H1 (cell line): ENCODE data around the gene SEC11A. TPM values are rescaled to one million over a fixed set of nuclear protein-coding genes. Genes with fewer than 3 reads are reported as not detected.

Source experiments
- BACH1 ChIP-seq: IDR thresholded peaks from 2 replicates; pipeline ENCODE4 v1.6.1; 2012; ENCODE audit warnings: low read length, improper control_type of control experiment
- BRCA1 ChIP-seq: IDR thresholded peaks from 2 replicates; pipeline ENCODE4 v1.6.1; 2012; ENCODE audit warnings: low read depth, low read length, improper control_type of control experiment
- CBX5 ChIP-seq: fragments of 300-800, 300-1000 bp; sonication (generic); IDR thresholded peaks from 2 replicates; pipeline ENCODE4 v1.7.1; 2016; ENCODE audit warnings: antibody characterized with exemption, low read length, low read depth
- CEBPB ChIP-seq: IDR thresholded peaks from 2 replicates; pipeline ENCODE4 v1.6.1; 2012; ENCODE audit warnings: low read depth, low read length
- CTBP2 ChIP-seq: IDR thresholded peaks from 2 replicates; pipeline ENCODE4 v1.7.0; 2011; ENCODE audit warnings: borderline replicate concordance, mild to moderate bottlenecking, moderate library complexity, mixed read lengths, low read length; ENCODE audit not compliant: insufficient read depth, insufficient read length
- EGR1 ChIP-seq: IDR thresholded peaks from 2 replicates; pipeline ENCODE4 v1.6.1; 2011; ENCODE audit warnings: low read depth, low read length, borderline replicate concordance
- EZH2 ChIP-seq: fragments of 200-600 bp; sonication (generic); IDR thresholded peaks from 2 replicates; pipeline ENCODE4 v1.7.1; 2012; ENCODE audit warnings: low read depth, mild to moderate bottlenecking, moderate library complexity, low read length, inconsistent platforms; ENCODE audit not compliant: severe bottlenecking
- FOSL1 ChIP-seq: IDR thresholded peaks from 2 replicates; pipeline ENCODE4 v1.6.1; 2011; ENCODE audit warnings: mild to moderate bottlenecking, low read depth, low read length, moderate library complexity; ENCODE audit not compliant: insufficient read depth
- HDAC6 ChIP-seq: IDR thresholded peaks from one replicate; pipeline ENCODE4 v1.7.1; 2012; ENCODE audit warnings: low read depth, mild to moderate bottlenecking, inconsistent platforms, low read length, moderate library complexity
- MAFK ChIP-seq: IDR thresholded peaks from 2 replicates; pipeline ENCODE4 v1.6.1; 2012; ENCODE audit warnings: low read depth, mild to moderate bottlenecking, improper control_type of control experiment, low read length
- NANOG ChIP-seq: IDR thresholded peaks from 2 replicates; pipeline ENCODE4 v1.6.1; 2011; ENCODE audit warnings: low read length, low read depth, mild to moderate bottlenecking, inconsistent platforms; ENCODE audit not compliant: insufficient read depth, poor library complexity, severe bottlenecking
- PHF8 ChIP-seq: fragments of 200-600 bp; sonication (generic); conservative IDR thresholded peaks from 2 replicates; pipeline ENCODE4 v1.7.1; 2012; ENCODE audit warnings: low read depth, mild to moderate bottlenecking, inconsistent platforms, low read length, moderate library complexity
- POLR2A ChIP-seq, 2 experiments: IDR thresholded peaks; 1 replicate in 1 of 2; 2 replicates in 1 of 2; pipeline ENCODE4 v1.6.1; 2011; ENCODE audit warnings: low read depth in 2 of 2, low read length in 2 of 2, mild to moderate bottlenecking in 2 of 2; ENCODE audit errors: control extremely low read depth in 1 of 2
- POLR2AphosphoS5 ChIP-seq: IDR thresholded peaks from 2 replicates; pipeline ENCODE4 v1.6.1; 2011; ENCODE audit warnings: low read depth, low read length
- POU5F1 ChIP-seq: IDR thresholded peaks from 2 replicates; pipeline ENCODE4 v1.6.1; 2011; ENCODE audit warnings: low read depth, mild to moderate bottlenecking, low read length, moderate library complexity
- RBBP5 ChIP-seq: IDR thresholded peaks from 2 replicates; pipeline ENCODE4 v1.7.1; 2012; ENCODE audit warnings: low read depth, mild to moderate bottlenecking, inconsistent platforms, low read length, moderate library complexity, borderline replicate concordance
- RNF2 ChIP-seq: fragments of 200-900, 300-1000 bp; sonication (generic); IDR thresholded peaks from 2 replicates; pipeline ENCODE4 v1.7.1; 2016; ENCODE audit warnings: borderline replicate concordance, low read depth, mild to moderate bottlenecking, antibody characterized with exemption, low read length; ENCODE audit not compliant: poor library complexity, severe bottlenecking; ENCODE audit errors: missing control alignments
- RXRA ChIP-seq: IDR thresholded peaks from 2 replicates; pipeline ENCODE4 v1.6.1; 2011; ENCODE audit warnings: low read depth, mild to moderate bottlenecking, low read length, moderate library complexity; ENCODE audit not compliant: insufficient read depth
- SAP30 ChIP-seq: fragments of 300-600 bp; sonication (generic); IDR thresholded peaks from 2 replicates; pipeline ENCODE4 v1.7.1; 2012; ENCODE audit warnings: low read length, moderate library complexity, mild to moderate bottlenecking, inconsistent platforms; ENCODE audit not compliant: insufficient read depth, insufficient replicate concordance
- SIRT6 ChIP-seq: IDR thresholded peaks from one replicate; pipeline ENCODE4 v1.7.1; 2012; ENCODE audit warnings: low read length, inconsistent platforms
- SP1 ChIP-seq: IDR thresholded peaks from 2 replicates; pipeline ENCODE4 v1.6.1; 2011; ENCODE audit warnings: low read depth, low read length
- TAF1 ChIP-seq: IDR thresholded peaks from 2 replicates; pipeline ENCODE4 v1.6.1; 2011; ENCODE audit warnings: mild to moderate bottlenecking, low read depth, low read length
- TBP ChIP-seq: IDR thresholded peaks from 2 replicates; pipeline ENCODE4 v1.6.1; 2011; ENCODE audit warnings: low read depth, low read length, improper control_type of control experiment
- TEAD4 ChIP-seq: IDR thresholded peaks from 2 replicates; pipeline ENCODE4 v1.6.1; 2012; ENCODE audit warnings: low read depth, low read length, inconsistent platforms, mixed read lengths
- polyA plus RNA-seq, 7 experiments: library from polyadenylated mRNA; depleted of rRNA in 3 of 7; stranded (reverse) in 5 of 7; unstranded in 2 of 7; fragments of >200 nt in 5 of 7; fragments of 200-250 nt in 2 of 7; gene quantifications; 1 replicate in 5 of 7; 2 replicates in 1 of 7; 4 replicates in 1 of 7; pipeline versions ENCODE4 v1.2.1 to v1.2.3, GENCODE V29; 2011 to 2013; ENCODE audit warnings: missing spikeins in 2 of 7, mixed read lengths in 2 of 7
- total RNA-seq: library from RNA; stranded (reverse); fragmentation: NEBNext Ultra II Directional; extraction: Animal tissue kit (Norgen Biotek cat#: 25700); gene quantifications from 2 replicates; pipeline ENCODE4 v1.2.1, GENCODE V29; 2021

Gene SEC11A
- total and polyA plus RNA-seq, 2 of the 8 experiments (the other 6 are each of a cell fraction or from before 2014, with no cell fraction given) = 268 to 316 TPM

DNA sequence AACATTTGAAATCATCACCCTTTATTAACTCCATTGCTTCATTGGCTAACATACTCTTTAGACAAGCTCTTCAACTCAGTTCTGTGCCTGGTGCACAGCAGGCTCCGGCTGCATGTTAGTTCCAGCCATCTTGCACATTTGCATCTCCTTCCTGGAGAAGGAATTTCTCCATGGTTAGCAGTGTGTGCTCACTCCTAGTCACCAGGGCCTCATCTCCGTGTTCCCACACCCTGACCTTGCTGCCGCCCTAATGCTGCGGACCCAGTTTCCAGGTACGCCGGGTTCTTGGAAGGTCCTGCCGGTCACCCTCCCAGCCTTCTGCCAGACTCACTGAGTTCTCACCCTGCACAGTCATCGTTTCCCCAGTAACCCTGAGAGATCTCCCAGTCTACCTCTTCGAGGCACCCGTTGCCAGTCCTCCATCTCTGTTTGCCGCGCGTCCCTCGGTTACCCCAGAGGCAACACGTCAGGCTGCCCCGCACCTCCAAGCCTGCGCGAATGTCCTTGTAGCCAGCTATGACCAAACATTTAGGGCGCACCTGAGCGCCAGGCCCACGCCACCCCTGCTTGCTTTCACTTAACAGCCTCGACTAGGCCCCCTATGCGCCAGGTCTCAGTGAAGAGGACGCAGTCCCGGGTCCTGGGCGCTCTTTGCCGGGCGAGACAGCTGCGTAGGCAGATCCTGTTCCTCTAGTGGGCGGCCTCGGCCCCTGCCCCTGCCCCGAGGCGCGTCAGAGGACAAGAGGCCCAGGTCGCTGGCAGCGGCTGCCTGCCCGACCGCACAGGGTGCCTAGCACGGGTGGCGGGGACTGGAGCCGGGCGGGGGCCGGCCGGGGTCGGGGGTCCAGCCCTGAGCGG is 31.7 kb upstream of the SEC11A start (continued):
- TF ChIP-seq MAFK (no peak), POLR2A (IDR thresholded peaks at IDR 0.05; ENCODE audit: control extremely low read depth in 1 of 2, low read depth in 2 of 2, low read length in 2 of 2) (peak in 1 of 2 experiments; percentile 68; a peak in 1 of 3 replicates), EGR1 (no peak), RXRA (no peak), BRCA1 (no peak), SIRT6 (no peak), TBP (no peak; the same call in 1 of the 2 replicates), BACH1 (no peak), CEBPB (no peak), TAF1 (0 out of 2 replicates have a peak, but pooled peaks have one; percentile 32), POU5F1 (no peak), TEAD4 (no peak), EZH2 (no peak), RBBP5 (no peak), PHF8 (peak; percentile 43; the same call in 1 of the 2 replicates), HDAC6 (no peak), POLR2AphosphoS5 (peak; percentile 62; the same call in 1 of the 2 replicates), RNF2 (no peak), NANOG (no peak), SAP30 (peak; percentile 61), SP1 (no peak), CTBP2 (no peak), CBX5 (no peak), FOSL1 (no peak)
